Esophagus squamous epithelium (tissue), 4 donors: ENCODE measurements around the gene NCAPH2.

Experiments
- POLR2A ChIP-seq, 4 donors: fragments of 450-650 bp; IDR thresholded peaks; one replicate each; pipeline ENCODE4 v1.6.1; 2017; ENCODE audit warnings: antibody characterized with exemption in 4 of 4, mild to moderate bottlenecking in 4 of 4, moderate library complexity in 3 of 4
- TF ChIP-seq, protein P1 (sequence below), 6 experiments: fragments of 450-650 bp in 4 of 6; fragments of 200-600 bp in 2 of 6; sonication (generic) in 2 of 6; IDR thresholded peaks; one replicate each; pipeline ENCODE4 v1.5.1; 2016 to 2019; ENCODE audit warnings: antibody characterized with exemption in 6 of 6, mild to moderate bottlenecking in 4 of 6, moderate library complexity in 4 of 6

DNA sequence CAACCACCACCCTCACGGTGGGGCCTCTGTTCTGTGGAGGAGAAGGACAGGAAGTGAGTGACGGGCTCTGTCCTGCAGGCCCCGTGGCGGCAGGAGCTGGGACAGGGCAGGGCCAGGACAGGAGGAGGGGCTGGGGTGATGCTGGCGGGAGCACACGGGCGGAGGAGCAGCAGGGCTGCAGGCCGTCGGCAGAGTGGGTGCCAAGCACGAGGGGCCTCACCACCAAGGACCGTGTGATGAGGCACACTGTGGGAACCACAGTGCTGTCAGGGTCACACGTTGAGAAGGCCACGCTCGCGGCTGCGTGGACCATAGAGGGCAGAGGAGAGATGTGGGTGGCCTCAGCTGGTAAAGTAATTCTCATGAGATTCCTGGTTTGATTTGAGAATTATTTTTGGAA lies 8.9 kb downstream of the NCAPH2 start:
- TF ChIP-seq, protein P1, sequence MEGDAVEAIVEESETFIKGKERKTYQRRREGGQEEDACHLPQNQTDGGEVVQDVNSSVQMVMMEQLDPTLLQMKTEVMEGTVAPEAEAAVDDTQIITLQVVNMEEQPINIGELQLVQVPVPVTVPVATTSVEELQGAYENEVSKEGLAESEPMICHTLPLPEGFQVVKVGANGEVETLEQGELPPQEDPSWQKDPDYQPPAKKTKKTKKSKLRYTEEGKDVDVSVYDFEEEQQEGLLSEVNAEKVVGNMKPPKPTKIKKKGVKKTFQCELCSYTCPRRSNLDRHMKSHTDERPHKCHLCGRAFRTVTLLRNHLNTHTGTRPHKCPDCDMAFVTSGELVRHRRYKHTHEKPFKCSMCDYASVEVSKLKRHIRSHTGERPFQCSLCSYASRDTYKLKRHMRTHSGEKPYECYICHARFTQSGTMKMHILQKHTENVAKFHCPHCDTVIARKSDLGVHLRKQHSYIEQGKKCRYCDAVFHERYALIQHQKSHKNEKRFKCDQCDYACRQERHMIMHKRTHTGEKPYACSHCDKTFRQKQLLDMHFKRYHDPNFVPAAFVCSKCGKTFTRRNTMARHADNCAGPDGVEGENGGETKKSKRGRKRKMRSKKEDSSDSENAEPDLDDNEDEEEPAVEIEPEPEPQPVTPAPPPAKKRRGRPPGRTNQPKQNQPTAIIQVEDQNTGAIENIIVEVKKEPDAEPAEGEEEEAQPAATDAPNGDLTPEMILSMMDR (IDR thresholded peaks at IDR 0.05) = no peak
- TF ChIP-seq POLR2A (IDR thresholded peaks at IDR 0.05) = no peak
